ENCODE measurements around the gene C8B.

Gene C8B

GRCh38 chr1:56965916-56966697 lies at the start of gene C8B:
Gene C8B, minus strand, starts transcription at chr1:56966015. Its CDS starts 67 bp downstream, at chr1:56965948.
- Histone ChIP-seq H4K20me1 (ENCODE audit: insufficient read depth) (no peaks in the 10 kb centered on the region), H2AFZ (ENCODE audit: low read depth) (no peak within 1 kb of the TSS), H3K27me3 (ENCODE audit: insufficient read depth, low read depth) (no peaks in the 10 kb centered on the region), H3K27ac (no peak within 1 kb of the TSS), H3K4me1 (ENCODE audit: low read depth, poor library complexity, severe bottlenecking) (no peaks in the 10 kb centered on the region), H3K4me2 (no peak within 1 kb of the TSS), H3K79me2 (ENCODE audit: insufficient read depth, low read depth) (no peaks in the 10 kb centered on the region), H3K36me3 (ENCODE audit: insufficient read depth) (no peaks in the 10 kb centered on the region), H3K9ac (no peak within 1 kb of the TSS), H3K4me3 (IDR thresholded peaks at IDR 0.05; ENCODE audit: insufficient read depth, low read depth, low read length) (no peak within 1 kb of the TSS)
- TF ChIP-seq CTCF (conservative IDR thresholded peaks at IDR 0.05; ENCODE audit: low read depth, low read length) = no peak

- Histone ChIP-seq H3K36me3 (ENCODE audit: insufficient read depth) (no peaks in the 10 kb centered on the region), H4K20me1 (ENCODE audit: insufficient read depth) (no peaks in the 10 kb centered on the region)
- TF ChIP-seq CTCF (conservative IDR thresholded peaks at IDR 0.05; ENCODE audit: low read depth, low read length) = no peak
Measured at GRCh38 chr1:57015071-57015470, 49.3 kb upstream of the C8B start.

GRCh38 chr1:57013522-57013921 lies 47.7 kb upstream of the C8B start:
- Histone ChIP-seq H2AFZ (ENCODE audit: low read depth) (no peak overlapping the region), H3K36me3 (ENCODE audit: insufficient read depth) (no peaks in the 10 kb centered on the region), H3K9ac (no peak overlapping the region), H3K4me1 (ENCODE audit: low read depth, poor library complexity, severe bottlenecking) (no peaks in the 10 kb centered on the region), H4K20me1 (ENCODE audit: insufficient read depth) (no peaks in the 10 kb centered on the region), H3K4me3 (IDR thresholded peaks at IDR 0.05; ENCODE audit: insufficient read depth, low read depth, low read length) (no peak overlapping the region), H3K4me2 (no peak overlapping the region), H3K79me2 (ENCODE audit: insufficient read depth, low read depth) (no peaks in the 10 kb centered on the region), H3K27me3 (ENCODE audit: insufficient read depth, low read depth) (no peaks in the 10 kb centered on the region), H3K27ac (no peak overlapping the region)
- no peak for TF ChIP-seq CTCF (conservative IDR thresholded peaks at IDR 0.05; ENCODE audit: low read depth, low read length)

More at GRCh38 chr1:57015071-57015470, 49.3 kb upstream of the C8B start:
- H3K27ac ChIP-seq = no peak overlapping the region
- H3K79me2 ChIP-seq (ENCODE audit: insufficient read depth, low read depth) = no peaks in the 10 kb centered on the region
- H3K9ac ChIP-seq = no peak overlapping the region
- no peak overlapping the region for H3K4me3 ChIP-seq (IDR thresholded peaks at IDR 0.05; ENCODE audit: insufficient read depth, low read depth, low read length)
- H2AFZ ChIP-seq (ENCODE audit: low read depth) = no peak overlapping the region
- no peaks in the 10 kb centered on the region for H3K4me1 ChIP-seq (ENCODE audit: low read depth, poor library complexity, severe bottlenecking)
- H3K27me3 ChIP-seq (ENCODE audit: insufficient read depth, low read depth) = no peaks in the 10 kb centered on the region
- no peak overlapping the region for H3K4me2 ChIP-seq

GRCh38 chr1:57012315-57012714 lies 46.5 kb upstream of the C8B start:
- Histone ChIP-seq H2AFZ (ENCODE audit: low read depth) (no peak overlapping the region), H3K4me3 (IDR thresholded peaks at IDR 0.05; ENCODE audit: insufficient read depth, low read depth, low read length) (no peak overlapping the region), H3K4me2 (no peak overlapping the region), H3K27ac (no peak overlapping the region), H3K36me3 (ENCODE audit: insufficient read depth) (no peaks in the 10 kb centered on the region), H3K79me2 (ENCODE audit: insufficient read depth, low read depth) (no peaks in the 10 kb centered on the region), H3K4me1 (ENCODE audit: low read depth, poor library complexity, severe bottlenecking) (no peaks in the 10 kb centered on the region), H4K20me1 (ENCODE audit: insufficient read depth) (no peaks in the 10 kb centered on the region), H3K27me3 (ENCODE audit: insufficient read depth, low read depth) (no peaks in the 10 kb centered on the region), H3K9ac (no peak overlapping the region)
- no peak for TF ChIP-seq CTCF (conservative IDR thresholded peaks at IDR 0.05; ENCODE audit: low read depth, low read length)
